ENCODE measurements around the gene DIS3L2.
A peak's percentile ranks its signal among the peaks of the same experiment; 100 is the strongest.
"Not testable (repeated sequence)": the region's sequence is repeated elsewhere in the genome, so short reads cannot be mapped to it uniquely, and the experiment has no call there.

Gene DIS3L2

DNA sequence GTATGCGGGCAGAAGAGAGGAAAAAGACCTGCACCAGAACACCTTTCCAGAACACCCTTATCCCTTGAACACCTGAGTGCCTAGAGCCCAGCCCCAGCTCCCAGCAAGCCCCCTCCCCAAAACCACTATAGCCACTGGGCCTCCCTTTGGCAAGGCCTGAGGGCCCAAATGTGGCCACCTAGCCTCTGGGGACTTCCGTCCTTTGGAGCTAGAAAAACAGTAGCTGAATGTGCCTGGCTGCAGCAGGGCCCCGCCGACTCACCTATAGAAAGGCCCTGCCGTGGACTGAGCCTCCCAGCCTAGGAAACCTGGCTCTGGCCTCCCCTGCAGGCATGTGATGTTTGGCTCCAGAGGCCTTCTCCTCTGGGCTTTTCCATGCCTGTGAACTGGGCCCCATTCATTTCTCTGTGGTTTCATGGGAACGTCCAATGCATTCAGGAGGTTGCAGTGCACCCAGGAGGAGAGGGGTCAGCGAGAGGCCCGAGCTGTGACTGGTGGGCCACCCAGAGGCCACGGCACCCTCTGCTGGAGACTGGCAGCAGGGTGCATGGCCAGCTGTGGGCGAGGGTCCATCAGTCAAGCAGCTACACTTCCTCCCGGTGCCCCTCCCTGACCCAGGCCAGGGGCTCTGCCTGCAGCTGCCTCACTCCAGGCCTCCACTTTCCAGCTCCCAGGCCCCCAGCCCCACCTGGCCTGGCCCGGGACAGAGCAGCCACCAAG, 401.7 kb downstream of the DIS3L2 start:
- DNase-seq: not testable (repeated sequence)

DNA sequence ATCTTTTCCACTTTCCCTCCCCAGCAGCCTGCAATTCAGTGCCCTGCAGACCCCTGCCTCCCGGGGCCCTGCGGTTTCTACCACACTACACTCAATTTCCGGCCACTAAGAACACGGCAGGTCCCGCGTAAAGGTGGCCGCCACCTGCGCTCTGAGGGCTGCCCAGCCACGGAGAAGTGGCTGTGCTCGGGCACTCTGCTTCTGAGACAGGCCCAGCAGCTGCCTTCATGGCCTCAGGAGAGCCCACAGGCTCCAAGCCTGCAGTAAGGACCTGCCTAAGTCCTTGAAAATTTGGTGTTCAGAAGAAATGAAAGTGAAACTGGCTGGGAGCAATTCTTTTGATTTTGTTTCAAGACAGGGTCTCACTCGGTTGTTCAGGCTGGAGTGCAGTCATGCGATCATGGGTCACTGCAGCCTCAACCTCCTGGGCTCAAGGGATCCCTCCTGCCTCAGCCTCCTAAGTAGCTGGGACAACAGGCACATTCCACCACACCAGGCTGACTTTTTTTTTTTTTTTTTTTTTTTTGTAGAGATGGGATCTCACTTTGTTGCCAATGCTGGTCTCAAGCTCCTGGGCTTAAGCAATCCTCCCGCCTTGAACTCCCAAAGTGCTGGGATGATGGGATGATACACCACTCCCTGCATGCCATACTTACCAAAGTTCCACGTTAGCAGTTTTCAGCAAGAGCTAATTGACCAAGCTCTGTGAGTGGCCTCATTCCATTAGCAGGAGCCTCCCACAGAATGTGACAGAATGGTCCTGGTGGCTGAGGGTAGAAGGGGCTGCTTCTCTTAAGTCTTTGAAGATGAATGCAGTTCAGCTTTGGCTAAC, 402.5 kb downstream of the DIS3L2 start:
- DNase-seq: peak in 3 of 6 experiments; percentile 14 to 49 (median 23)

DNA sequence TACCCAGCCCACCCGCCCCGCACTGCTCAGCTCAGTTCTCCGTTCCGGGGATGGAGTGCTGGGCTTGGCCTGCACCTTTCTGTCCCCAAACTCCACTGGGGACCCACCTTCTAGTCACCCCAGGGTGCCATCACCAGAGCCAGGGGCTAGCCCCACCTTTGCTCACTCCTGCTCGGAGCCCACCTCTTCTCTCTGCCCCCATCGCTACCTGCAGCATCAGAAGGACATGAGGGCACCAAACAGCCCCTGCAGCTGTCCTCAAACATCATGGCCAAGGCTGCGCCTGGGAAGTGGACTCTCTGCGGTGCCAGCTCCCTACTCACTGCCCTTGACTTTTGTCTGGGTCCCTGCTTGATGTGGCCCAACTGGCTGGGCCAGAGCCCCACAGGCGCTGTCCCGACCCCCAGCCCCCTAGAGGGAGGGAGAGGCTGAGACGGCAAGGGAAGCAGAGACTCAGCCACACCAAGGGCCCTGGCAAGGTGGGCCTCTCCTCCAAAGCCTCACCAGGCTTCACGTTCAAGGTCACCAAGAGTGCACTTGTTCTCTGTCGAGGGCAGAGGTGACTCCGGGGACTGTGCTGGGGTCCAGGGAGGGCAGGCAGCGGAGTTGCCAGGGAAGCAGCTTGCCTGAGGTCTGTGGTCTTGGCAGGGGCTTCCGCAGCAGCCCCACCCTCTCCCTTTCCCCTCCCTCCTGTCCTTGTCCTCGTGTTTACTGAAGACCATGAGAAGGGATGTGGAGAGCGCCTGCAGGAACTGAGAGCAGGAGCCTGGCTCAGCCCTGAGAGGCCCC, 403.5 kb downstream of the DIS3L2 start:
- DNase-seq: not testable (repeated sequence)

DNA sequence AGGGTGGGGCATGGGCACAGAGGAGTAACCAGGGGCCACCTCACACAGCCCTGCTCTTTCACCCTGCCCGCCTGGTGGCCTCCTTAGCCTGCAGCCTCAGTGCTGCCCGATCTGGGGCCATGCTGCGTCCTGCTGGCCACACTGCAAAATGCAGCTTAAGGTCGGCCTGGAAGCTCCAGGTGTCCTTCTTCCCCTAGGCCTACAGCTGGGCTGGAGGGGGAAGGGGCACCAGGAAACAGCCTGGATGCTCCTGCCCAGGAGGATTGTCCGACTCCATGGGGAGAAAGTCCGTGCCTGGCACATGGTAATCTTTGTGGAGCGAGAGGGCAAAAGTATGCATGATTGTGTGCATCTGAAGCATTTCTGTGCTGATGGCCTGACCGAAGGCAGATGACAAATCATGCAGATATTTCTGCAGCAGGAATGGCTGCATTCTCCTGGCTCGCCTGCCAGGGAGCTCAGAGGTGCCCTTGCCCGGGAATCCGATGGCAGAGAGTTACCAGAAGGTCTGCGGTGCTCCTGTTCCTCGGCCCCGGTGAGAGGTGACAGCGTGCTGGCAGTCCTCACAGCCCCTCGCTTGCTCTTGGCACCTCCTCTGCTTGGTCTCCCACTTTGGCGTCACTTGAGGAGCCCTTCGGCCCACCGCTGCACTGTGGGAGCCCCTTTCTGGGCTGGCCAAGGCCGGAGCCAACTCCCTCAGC, 404.3 kb downstream of the DIS3L2 start:
- DNase-seq: peak in 1 of 6 experiments; percentile 11

DNA sequence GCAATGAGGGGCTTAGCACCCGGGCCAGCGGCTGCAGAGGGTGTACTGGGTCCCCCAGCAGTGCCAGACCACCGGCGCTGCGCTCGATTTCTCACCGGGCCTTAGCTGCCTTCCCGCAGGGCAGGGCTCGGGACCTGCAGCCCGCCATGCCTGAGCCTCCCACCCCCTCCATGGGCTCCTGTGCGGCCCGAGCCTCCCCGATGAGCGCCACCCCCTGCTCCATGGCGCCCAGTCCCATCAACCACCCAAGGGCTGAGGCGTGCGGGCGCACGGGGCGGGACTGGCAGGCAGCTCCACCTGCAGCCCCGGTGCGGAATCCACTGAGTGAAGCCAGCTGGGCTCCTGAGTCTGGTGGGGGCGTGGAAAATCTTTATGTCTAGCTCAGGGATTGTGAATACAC, 404.9 kb downstream of the DIS3L2 start:
- not testable (repeated sequence) for DNase-seq

DNA sequence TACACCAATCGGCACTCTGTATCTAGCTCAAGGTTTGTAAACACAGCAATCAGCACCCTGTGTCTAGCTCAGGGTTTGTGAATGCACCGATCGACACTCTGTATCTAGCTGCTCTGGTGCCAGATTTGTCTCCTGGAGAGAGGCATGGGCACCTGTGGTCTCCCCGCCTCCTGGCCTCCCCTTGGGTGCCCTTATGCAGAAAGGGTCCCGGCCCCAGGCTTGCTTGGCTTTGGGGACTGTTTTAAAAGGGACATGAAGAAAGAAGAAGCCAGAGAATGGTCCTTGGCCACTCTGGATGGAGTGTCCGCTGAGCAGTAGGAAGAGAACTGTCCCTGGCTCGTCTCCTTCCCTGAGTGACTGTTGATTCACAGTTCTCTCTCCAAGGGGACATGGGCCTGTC, 405.5 kb downstream of the DIS3L2 start:
- DNase-seq: no peak

DNA sequence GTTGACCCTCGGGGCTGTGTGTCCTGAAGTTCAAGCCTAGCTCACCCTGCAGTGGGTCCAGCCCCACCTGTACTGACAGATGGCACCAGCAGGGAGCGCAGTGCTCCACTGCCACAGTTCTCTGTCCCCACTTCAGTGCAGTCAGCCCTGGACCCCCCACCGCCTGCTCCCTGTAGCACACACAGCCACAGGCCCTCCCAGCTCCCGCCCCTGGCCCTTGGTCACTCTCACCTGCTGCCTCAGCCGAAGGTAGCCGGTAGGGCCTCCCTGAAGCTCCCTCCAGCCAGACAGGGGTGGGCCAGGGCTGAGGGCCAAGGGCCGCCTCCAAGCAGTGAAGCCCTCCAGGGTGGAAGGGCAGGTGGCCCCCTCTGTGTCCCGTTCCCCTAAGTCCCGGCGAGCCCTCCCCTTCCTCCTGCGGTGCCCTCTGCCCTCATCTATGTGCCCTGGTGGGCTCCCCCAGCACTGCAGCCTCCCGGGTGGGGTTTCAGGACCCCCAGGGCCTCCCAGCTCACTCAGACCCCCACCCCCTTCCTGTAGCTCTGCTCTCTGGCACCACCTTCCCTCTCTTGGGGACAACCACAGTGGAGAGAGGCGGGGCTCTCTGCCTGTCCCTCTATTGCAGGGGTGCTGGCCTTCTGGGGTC, 406.2 kb downstream of the DIS3L2 start:
- no peak for DNase-seq

DNA sequence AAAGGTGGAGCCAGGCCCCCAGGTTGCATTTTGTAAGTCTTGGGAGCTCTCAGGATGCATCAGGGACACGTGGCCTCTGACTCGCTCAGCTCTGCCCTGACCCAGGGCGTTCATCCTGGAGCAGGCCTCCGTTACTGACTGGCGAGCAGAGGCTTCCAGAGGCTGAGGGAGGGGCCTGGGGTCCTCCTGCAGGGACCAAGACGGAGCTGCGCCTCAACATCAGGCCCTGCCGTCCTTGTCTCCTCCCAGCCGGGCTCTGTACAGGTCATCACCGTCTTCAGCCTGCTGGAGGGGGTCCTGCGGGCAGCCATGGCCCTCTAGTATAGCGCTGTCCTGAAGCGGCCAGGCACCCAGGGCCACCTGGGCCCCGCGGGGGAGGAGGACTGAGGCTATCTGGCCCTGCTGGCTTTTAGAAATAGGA, 406.8 kb downstream of the DIS3L2 start:
- no peak for DNase-seq

DNA sequence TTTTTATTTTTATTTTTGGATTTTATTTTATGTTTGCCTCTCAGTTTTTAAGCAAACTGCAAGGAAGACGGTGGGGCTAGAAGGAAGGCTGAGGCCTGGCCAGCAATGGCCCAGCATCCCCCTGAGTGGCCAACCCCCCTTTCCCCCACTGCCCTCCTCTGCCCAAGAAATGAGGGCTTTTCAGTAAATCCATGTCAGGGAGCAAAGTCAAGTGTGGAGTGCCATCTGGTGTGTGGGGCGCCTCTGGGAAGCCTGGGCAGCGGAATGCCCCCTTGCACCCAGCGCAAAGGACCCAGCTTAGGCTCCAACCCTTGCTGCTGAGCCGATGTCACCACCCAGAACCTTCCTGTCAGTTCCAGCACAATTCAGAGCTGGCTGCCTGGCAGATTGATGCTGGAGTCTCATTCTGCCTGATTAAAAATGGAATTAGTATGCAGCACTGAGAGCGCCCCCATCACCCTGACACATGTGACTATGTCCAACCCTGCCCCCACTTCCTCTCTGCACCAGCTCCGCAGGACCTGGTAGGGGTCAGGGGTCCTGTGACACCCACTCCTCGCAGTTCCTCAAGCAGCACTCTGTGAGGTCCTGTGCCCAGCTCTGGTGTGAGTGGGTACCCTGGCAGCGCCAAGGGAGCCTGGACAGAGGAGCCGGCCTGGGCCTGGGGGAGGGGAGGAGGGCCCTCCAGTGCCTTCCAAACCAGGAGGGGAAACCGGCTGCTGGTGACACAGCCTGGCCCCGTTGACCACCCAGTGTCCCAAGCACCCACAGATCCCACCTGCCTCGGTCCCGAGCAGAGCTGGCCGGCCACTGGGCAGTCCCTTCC, 407.8 kb downstream of the DIS3L2 start:
- DNase-seq: no peak

DNA sequence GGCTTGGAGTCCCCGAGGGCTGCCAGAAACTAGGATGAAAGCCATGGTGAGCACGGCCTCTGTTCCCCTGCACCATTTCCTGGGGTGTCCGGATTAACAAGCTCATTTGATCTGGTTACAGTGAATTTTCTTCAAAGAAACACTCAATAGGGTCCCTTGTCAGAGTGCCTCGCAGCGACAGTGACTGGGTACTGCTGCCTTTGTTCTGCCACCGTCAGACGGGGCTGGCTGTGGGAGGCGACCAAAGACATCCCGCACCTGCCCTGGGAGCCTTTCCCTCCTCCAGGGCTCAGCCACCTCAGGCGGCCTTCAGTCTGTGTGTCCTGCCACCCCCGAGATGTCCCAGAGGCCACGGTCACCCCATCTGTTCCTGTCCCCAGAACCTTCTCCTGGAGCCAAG, 408.5 kb downstream of the DIS3L2 start:
- not testable (repeated sequence) for DNase-seq

DNA sequence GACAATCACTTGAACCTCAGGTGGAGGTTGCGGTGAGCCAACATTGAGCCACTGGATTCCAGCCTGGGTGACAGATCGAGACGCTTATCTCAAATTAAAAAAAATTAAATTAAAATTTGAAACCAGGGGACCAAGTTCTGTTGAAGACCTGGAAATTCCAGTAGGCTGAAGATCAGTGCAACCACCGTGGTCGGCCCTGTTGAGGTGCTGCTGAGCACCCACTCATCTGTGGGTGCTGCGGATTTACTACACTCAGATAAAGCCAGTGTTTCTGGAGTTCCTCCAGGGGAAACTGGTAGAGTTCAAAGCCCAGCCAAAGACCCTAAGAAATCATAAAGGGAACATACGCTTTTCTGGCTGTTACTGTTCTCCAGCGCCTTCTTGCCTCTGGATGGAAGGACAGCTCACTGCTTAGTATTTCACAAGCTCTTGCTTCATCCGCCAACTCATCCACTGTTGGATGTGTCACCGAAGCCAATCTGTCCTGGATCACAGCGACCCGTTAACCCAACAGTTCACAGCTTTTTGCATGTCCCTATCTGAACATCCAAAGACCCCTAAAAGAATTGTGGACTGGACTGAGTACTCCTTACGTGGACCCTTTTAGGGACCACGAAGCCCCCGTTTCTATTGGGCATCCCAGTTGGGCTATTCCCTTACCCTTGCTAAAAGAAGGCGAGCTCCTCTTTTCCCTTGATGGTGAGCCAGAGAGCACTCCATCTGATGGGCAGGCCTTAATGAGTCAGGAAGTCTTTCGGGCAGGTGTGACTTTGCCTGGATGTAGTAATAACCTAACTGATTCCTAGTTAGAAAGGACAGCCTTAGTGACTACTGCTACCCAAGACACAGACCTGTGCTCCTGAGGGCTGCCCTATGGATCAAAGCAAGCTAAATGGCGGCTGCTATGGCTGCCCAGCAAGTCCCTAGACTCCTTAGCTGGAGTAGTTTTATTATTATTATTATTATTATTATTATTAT, 411.0 kb downstream of the DIS3L2 start:
- no peak for DNase-seq

DNA sequence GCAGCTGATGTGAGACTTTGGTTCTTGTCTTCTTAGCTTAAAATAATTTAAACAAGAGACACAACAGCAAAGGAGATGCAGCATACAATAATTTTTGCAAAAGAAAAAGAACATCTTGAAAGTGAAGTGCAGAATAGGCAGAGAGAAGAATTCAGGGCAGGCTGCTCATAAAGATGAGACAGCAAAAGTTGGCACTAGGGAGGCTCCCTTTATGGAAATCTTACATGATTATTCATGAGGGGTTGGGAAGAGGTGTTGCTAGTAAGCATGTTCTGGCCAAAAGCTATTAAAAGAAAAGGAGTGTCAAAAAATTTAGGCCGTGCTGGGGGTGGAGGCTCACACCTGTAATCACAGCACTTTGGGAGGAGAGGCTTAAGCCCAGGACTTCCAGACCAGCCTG, 412.8 kb downstream of the DIS3L2 start:
- no peak for DNase-seq

DNA sequence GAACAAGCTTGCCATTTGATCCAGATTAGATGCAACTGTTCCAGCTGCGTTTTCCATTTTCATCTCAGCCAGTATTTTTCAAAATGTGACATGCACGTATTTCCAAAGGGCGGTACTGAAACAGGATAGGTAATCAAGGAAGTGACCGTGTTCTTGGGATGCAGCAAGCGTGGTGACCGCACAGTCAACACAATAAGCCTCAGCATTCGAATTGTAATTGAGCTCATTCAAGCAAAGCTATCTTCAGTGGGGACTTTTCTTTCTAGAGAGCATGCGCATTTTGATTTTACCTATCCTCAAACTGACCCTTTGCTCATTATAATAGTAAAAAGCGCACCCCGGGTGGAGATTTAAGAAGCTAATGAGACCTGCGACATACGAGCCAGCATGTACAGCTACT, 413.7 kb downstream of the DIS3L2 start:
- no peak for DNase-seq

DNA sequence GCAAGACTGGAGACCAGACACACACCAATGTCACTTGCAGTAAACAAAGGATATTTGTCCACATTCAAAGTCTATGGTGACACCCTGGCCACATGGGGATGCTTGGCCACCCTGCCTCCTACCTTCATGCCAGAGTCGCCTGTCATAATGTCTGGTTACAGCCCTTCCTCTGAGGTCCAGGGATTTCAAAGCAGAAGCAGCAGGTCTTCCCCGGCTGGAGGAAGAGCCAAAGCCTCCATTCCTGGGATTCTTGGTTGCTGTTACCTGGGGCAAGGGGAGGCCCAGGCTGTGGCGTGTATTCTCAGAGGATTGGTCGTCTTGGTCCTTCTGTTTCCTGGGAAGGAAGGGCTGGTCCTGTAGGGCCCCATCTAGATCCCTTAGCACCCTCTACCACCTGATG, 414.7 kb downstream of the DIS3L2 start:
- no peak for DNase-seq

DNA sequence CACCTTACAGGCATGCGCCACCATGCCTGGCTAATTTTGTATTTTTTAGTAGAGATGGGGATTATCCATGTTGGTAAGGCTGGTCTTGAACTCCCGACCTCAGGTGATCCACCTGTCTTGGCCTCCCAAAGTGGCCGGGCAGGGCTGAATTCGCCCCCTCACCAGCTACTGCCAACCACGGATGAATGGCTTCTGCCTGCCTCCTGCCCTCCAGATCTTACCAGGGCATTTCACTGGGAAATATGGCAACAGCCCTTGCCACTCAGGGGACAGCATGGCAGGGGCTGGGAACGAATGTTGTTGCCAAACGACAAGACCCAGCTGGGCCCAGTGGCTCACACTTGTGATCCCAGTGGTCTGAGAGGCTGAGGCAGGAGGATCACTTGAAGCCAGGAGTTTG, 415.2 kb downstream of the DIS3L2 start:
- no peak for DNase-seq

DNA sequence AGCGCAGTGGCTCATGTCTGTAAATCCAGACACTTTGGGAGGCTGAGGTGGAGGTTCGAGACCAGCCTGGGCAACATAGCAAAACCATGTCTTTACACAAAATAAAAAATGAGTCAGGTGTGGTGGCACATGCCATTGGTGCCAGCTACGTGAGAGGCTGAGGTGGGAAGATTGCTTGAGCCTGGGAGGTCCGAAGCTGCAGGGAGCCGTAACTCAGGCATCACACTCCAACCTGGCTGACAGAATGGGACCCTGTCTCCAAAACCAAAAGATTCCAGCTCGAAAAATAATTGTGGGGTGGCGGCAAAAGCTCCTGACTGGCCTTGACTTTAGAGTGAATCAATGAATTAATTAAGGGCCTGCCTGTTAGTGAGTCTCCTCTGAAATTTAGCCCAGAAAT, 415.8 kb downstream of the DIS3L2 start:
- no peak for DNase-seq

DNA sequence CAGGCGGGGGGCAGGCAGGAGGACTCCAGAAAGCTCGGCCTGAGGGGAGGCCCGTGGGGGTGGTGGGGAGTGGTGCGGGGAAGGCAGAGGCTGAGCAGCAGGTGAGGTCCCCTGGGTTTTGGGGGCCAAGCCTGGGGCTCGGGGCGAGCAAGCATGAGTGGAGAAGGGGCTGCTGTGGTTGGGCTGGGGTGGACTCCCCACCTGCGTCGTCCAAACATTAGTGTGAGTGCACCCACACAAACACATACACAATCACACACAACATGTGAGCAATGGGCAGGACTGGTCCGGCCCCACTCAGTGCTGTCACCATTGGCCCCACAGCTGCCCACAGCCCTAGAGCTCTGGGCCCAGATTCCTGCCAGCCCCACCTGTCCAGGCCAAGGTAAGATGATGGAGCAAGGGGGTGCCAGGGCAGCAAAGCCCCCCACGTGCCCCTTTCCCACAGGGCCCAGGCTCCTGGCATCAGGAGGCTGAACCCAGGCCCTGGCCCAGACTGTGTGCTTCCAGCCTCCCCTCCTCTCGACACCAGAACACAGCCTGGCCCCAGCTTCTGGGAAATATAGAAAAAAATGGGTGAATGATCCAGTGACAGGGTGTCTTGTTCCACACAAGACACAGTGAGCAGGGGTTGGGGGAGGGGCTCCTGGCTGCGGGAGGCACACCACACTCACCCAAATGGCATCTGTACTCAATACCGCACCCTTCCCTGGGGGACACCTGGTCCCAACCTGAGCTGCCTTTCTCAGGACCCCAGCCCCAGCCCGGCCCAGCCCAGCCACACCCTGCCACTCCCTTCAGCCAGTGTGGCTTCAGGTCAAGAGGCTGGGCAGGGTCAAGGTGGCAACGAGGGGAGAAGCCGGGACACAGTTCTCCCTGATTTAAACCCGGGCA, 416.6 kb downstream of the DIS3L2 start:
- no peak for DNase-seq

DNA sequence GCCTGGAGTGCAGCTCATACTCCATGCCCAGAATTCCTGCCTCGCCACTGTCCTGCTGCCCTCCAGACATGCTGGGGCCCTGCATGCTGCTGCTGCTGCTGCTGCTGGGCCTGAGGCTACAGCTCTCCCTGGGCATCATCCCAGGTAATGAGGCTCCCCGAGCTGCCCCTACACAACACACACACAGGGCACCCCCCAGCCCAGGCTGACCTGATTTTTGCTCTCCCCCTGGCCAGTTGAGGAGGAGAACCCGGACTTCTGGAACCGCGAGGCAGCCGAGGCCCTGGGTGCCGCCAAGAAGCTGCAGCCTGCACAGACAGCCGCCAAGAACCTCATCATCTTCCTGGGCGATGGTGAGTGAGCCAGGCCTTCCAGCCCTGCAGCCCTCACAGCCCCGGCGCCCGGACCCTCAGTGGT, 417.2 kb downstream of the DIS3L2 start, which contains the start of gene ALPP:
Gene ALPP (plus strand): TSS at position 17 of the 417 bp plus-strand sequence. CDS start 52 bp downstream, at position 69.
- not testable (repeated sequence) for DNase-seq

All from stimulated activated naive CD4-positive, alpha-beta T cell (primary cell).